ENCODE results near the gene PCDHGB4.
"Not testable (repeated sequence)": the region's sequence is repeated elsewhere in the genome, so short reads cannot be mapped to it uniquely, and the experiment has no call there.

The PCDHGB4 gene

GRCh38 chr5:141345327-141345726 is 42.2 kb upstream of the PCDHGB4 start:
- H3K36me3 ChIP-seq (ENCODE audit: control insufficient read depth in 2 of 2, insufficient read depth in 1 of 2, low read length in 2 of 2) = no peaks in the 10 kb centered on the region
- peaks cover 2% of the 10 kb centered on the region; the same call in 1 of the 2 replicates for H3K4me1 ChIP-seq (ENCODE audit: control insufficient read depth, insufficient read depth, low read length)
- TF ChIP-seq YY1 (tag by site-specific recombination; IDR thresholded peaks at IDR 0.05) (no peak), ZNF660 (tag by site-specific recombination; IDR thresholded peaks at IDR 0.05) (no peak), ZNF621 (tag by site-specific recombination; IDR thresholded peaks at IDR 0.05) (no peak), KLF1 (tag by site-specific recombination; IDR thresholded peaks at IDR 0.05) (no peak), ZNF16 (tag by site-specific recombination; IDR thresholded peaks at IDR 0.05; ENCODE audit: low read depth) (no peak), MEIS1 (CRISPR knock-in tag; IDR thresholded peaks at IDR 0.05; ENCODE audit: borderline replicate concordance) (no peak), ZNF114 (tag by site-specific recombination; IDR thresholded peaks at IDR 0.05) (no peak), ZNF792 (tag by site-specific recombination; IDR thresholded peaks at IDR 0.05) (no peak), ZNF549 (tag by site-specific recombination; IDR thresholded peaks at IDR 0.05) (no peak), ZBTB48 (tag by site-specific recombination; IDR thresholded peaks at IDR 0.05) (no peak), ZBTB17 (tag by site-specific recombination; IDR thresholded peaks at IDR 0.05) (no peak), ZNF658 (tag by site-specific recombination; IDR thresholded peaks at IDR 0.05) (no peak), ZNF223 (tag by site-specific recombination; IDR thresholded peaks at IDR 0.05) (no peak), ZNF488 (tag by site-specific recombination; IDR thresholded peaks at IDR 0.05) (no peak)
- TF ChIP-seq, protein P1, sequence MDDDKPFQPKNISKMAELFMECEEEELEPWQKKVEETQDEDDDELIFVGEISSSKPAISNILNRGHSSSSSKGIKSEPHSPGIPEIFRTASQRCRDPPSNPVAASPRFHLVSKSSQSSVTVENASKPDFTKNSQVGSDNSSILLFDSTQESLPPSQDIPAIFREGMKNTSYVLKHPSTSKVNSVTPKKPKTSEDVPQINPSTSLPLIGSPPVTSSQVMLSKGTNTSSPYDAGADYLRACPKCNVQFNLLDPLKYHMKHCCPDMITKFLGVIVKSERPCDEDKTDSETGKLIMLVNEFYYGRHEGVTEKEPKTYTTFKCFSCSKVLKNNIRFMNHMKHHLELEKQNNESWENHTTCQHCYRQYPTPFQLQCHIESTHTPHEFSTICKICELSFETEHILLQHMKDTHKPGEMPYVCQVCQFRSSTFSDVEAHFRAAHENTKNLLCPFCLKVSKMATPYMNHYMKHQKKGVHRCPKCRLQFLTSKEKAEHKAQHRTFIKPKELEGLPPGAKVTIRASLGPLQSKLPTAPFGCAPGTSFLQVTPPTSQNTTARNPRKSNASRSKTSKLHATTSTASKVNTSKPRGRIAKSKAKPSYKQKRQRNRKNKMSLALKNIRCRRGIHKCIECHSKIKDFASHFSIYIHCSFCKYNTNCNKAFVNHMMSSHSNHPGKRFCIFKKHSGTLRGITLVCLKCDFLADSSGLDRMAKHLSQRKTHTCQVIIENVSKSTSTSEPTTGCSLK (tag by site-specific recombination; IDR thresholded peaks at IDR 0.05) = no peak
- H3K4me3 ChIP-seq (ENCODE audit: low read depth, low read length) = no peak overlapping the region
- ChIA-PET CTCF (interaction anchor here (0.6 to 3.3 kb wide), 3 partner anchors 11 to 222 kb away, joined by 5 to 21 read pairs (median 6); no protein-coding TSS in a partner anchor), POLR2A (no interaction called here)
- H3K9me3 ChIP-seq (ENCODE audit: control insufficient read depth, insufficient read depth, low read depth, low read length) = no peaks in the 10 kb centered on the region
- H3K27ac ChIP-seq (ENCODE audit: extremely low read depth, low read depth, low read length) = no peak overlapping the region

DNA sequence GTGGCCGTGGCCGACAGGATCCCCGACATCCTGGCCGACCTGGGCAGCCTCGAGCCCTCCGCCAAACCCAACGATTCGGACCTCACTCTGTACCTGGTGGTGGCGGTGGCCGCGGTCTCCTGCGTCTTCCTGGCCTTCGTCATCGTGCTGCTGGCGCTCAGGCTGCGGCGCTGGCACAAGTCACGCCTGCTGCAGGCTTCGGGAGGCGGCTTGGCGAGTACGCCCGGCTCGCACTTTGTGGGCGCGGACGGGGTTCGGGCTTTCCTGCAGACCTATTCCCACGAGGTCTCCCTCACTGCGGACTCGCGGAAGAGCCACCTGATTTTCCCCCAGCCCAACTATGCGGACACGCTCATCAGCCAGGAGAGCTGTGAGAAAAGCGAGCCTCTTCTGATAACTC is 41.5 kb upstream of the PCDHGB4 start:
- H3K27ac ChIP-seq (ENCODE audit: extremely low read depth, low read depth, low read length); H3K4me3 ChIP-seq (ENCODE audit: low read depth, low read length); POLR2A ChIA-PET; H3K36me3 ChIP-seq (ENCODE audit: control insufficient read depth in 2 of 2, insufficient read depth in 1 of 2, low read length in 2 of 2); H3K9me3 ChIP-seq (ENCODE audit: control insufficient read depth, insufficient read depth, low read depth, low read length); H3K4me1 ChIP-seq (ENCODE audit: control insufficient read depth, insufficient read depth, low read length): not testable (repeated sequence)
- CTCF ChIA-PET = interaction anchor here (0.6 to 1.9 kb wide), 4 partner anchors 27 to 218 kb away, joined by 3 to 12 read pairs (median 6); no protein-coding TSS in a partner anchor

GRCh38 chr5:141349917-141350619 is 37.4 kb upstream of the PCDHGB4 start, which contains the start of gene PCDHGB1:
Gene PCDHGB1 (plus strand): TSS chr5:141350099. CDS start chr5:141350261, 162 bp downstream.
- H3K36me3 ChIP-seq (ENCODE audit: control insufficient read depth in 2 of 2, insufficient read depth in 1 of 2, low read length in 2 of 2) = no peaks in the 10 kb centered on the region
- ChIA-PET POLR2A (interaction anchor here (0.6 to 1.3 kb wide), 3 partner anchors 30 to 214 kb away, joined by 3 to 5 read pairs (median 4); partner anchors contain the start of gene TAF7), CTCF (interaction anchor here (0.5 to 5.6 kb wide), 42 partner anchors 8 to 544 kb away, joined by 3 to 33 read pairs (median 5); partner anchors contain the start of genes PCDHGA1, PCDHGA11, PCDHGA12 and PCDHGA2)
- H3K27ac ChIP-seq (ENCODE audit: extremely low read depth, low read depth, low read length) = no peak within 1 kb of the TSS
- H3K4me1 ChIP-seq (ENCODE audit: control insufficient read depth, insufficient read depth, low read length) = peaks cover 2% of the 10 kb centered on the region; the same call in 1 of the 2 replicates
- peak within 1 kb of the TSS; percentile 34 for H3K4me3 ChIP-seq (ENCODE audit: low read depth, low read length)
- no peaks in the 10 kb centered on the region for H3K9me3 ChIP-seq (ENCODE audit: control insufficient read depth, insufficient read depth, low read depth, low read length)
- TF ChIP-seq ZNF768 (tag by site-specific recombination; IDR thresholded peaks at IDR 0.05) = no peak
- TF ChIP-seq OVOL3 (tag by site-specific recombination; IDR thresholded peaks at IDR 0.05) = no peak
- TF ChIP-seq, protein P2, sequence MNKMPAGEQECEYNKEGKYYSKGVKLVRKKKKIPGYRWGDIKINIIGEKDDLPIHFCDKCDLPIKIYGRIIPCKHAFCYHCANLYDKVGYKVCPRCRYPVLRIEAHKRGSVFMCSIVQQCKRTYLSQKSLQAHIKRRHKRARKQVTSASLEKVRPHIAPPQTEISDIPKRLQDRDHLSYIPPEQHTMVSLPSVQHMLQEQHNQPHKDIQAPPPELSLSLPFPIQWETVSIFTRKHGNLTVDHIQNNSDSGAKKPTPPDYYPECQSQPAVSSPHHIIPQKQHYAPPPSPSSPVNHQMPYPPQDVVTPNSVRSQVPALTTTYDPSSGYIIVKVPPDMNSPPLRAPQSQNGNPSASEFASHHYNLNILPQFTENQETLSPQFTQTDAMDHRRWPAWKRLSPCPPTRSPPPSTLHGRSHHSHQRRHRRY (tag by site-specific recombination; IDR thresholded peaks at IDR 0.05) = no peak
- TF ChIP-seq ZSCAN23 (tag by site-specific recombination; IDR thresholded peaks at IDR 0.05) = no peak
- TF ChIP-seq, protein P3, sequence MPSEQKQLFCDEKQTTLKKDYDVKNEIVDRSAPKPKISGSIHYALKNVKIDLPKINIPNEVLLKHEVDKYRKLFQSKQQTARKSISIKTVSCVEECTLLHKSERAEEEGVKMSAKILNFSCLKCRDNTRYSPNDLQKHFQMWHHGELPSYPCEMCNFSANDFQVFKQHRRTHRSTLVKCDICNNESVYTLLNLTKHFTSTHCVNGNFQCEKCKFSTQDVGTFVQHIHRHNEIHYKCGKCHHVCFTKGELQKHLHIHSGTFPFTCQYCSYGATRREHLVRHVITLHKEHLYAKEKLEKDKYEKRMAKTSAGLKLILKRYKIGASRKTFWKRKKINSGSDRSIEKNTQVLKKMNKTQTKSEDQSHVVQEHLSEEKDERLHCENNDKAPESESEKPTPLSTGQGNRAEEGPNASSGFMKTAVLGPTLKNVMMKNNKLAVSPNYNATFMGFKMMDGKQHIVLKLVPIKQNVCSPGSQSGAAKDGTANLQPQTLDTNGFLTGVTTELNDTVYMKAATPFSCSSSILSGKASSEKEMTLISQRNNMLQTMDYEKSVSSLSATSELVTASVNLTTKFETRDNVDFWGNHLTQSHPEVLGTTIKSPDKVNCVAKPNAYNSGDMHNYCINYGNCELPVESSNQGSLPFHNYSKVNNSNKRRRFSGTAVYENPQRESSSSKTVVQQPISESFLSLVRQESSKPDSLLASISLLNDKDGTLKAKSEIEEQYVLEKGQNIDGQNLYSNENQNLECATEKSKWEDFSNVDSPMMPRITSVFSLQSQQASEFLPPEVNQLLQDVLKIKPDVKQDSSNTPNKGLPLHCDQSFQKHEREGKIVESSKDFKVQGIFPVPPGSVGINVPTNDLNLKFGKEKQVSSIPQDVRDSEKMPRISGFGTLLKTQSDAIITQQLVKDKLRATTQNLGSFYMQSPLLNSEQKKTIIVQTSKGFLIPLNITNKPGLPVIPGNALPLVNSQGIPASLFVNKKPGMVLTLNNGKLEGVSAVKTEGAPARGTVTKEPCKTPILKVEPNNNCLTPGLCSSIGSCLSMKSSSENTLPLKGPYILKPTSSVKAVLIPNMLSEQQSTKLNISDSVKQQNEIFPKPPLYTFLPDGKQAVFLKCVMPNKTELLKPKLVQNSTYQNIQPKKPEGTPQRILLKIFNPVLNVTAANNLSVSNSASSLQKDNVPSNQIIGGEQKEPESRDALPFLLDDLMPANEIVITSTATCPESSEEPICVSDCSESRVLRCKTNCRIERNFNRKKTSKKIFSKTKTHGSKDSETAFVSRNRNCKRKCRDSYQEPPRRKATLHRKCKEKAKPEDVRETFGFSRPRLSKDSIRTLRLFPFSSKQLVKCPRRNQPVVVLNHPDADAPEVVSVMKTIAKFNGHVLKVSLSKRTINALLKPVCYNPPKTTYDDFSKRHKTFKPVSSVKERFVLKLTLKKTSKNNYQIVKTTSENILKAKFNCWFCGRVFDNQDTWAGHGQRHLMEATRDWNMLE (tag by site-specific recombination; conservative IDR thresholded peaks at IDR 0.05; ENCODE audit: low read depth) = no peak
- no peak for TF ChIP-seq ZNF664 (tag by site-specific recombination; IDR thresholded peaks at IDR 0.05)
- TF ChIP-seq IKZF3 (tag by site-specific recombination; IDR thresholded peaks at IDR 0.05) = no peak
- no peak for TF ChIP-seq ZNF19 (tag by site-specific recombination; IDR thresholded peaks at IDR 0.05; ENCODE audit: low read depth)
